Measurements from ENCODE around the gene GAB1.

The GAB1 gene

GRCh38 chr4:143391895-143392294, 55.2 kb downstream of the GAB1 start:
- ChIA-PET POLR2A (no interaction called here), CTCF (interaction anchor here (0.8 to 7.0 kb wide), 5 partner anchors 8 to 19 kb away, joined by 3 to 44 read pairs (median 5); no protein-coding TSS in a partner anchor)
- TF ChIP-seq CTCF (IDR thresholded peaks at IDR 0.05; ENCODE audit: control extremely low read depth, extremely low read depth, low read depth, missing control alignments) = no peak
- DNase-seq (ENCODE audit: extremely low spot score) = no peak

- DNase-seq (ENCODE audit: extremely low spot score) = no peak
- POLR2A ChIA-PET = no interaction called here
- CTCF ChIA-PET = interaction anchor here (0.8 to 7.0 kb wide), 3 partner anchors 10 to 119 kb away, joined by 3 to 44 read pairs (median 3); no protein-coding TSS in a partner anchor
- TF ChIP-seq CTCF (IDR thresholded peaks at IDR 0.05; ENCODE audit: control extremely low read depth, extremely low read depth, low read depth, missing control alignments) = no peak
These were observed 56.5 kb downstream of the GAB1 start for GRCh38 chr4:143393195-143393594.

GRCh38 chr4:143394739-143395453, 58.2 kb downstream of the GAB1 start:
- no peak for TF ChIP-seq CTCF (IDR thresholded peaks at IDR 0.05; ENCODE audit: control extremely low read depth, extremely low read depth, low read depth, missing control alignments)
- CTCF ChIA-PET = interaction anchor here (5.0 to 7.0 kb wide), 2 partner anchors 11 to 19 kb away, joined by 43 to 44 read pairs; no protein-coding TSS in a partner anchor
- DNase-seq (ENCODE audit: extremely low spot score) = no peak
- POLR2A ChIA-PET = no interaction called here

GRCh38 chr4:143396695-143397094, 60.0 kb downstream of the GAB1 start:
- TF ChIP-seq CTCF (IDR thresholded peaks at IDR 0.05; ENCODE audit: control extremely low read depth, extremely low read depth, low read depth, missing control alignments) = no peak
- POLR2A ChIA-PET = no interaction called here
- no peak for DNase-seq (ENCODE audit: extremely low spot score)
- CTCF ChIA-PET = interaction anchor here (0.8 to 5.0 kb wide), 6 partner anchors 9 to 57 kb away, joined by 3 to 43 read pairs (median 4); no protein-coding TSS in a partner anchor

GRCh38 chr4:143397335-143397734, 60.7 kb downstream of the GAB1 start:
- ChIA-PET POLR2A (no interaction called here), CTCF (interaction anchor here (0.7 to 5.0 kb wide), 6 partner anchors 8 to 127 kb away, joined by 3 to 43 read pairs (median 4); partner anchors contain the start of gene GAB1)
- no peak for TF ChIP-seq CTCF (IDR thresholded peaks at IDR 0.05; ENCODE audit: control extremely low read depth, extremely low read depth, low read depth, missing control alignments)
- no peak for DNase-seq (ENCODE audit: extremely low spot score)

GRCh38 chr4:143397887-143398286, 61.2 kb downstream of the GAB1 start:
- ChIA-PET POLR2A (no interaction called here), CTCF (interaction anchor here (0.9 to 5.0 kb wide), 10 partner anchors 8 to 61 kb away, joined by 3 to 43 read pairs (median 6); partner anchors contain the start of gene GAB1)
- no peak for DNase-seq (ENCODE audit: extremely low spot score)
- no peak for TF ChIP-seq CTCF (IDR thresholded peaks at IDR 0.05; ENCODE audit: control extremely low read depth, extremely low read depth, low read depth, missing control alignments)

Measured in GM10248 (cell line).